K562 (cell line): Measurements from ENCODE around the gene EHBP1L1. TPM values are rescaled to one million over a fixed set of nuclear protein-coding genes. Genes with fewer than 3 reads are reported as not detected.

ENCODE experiments used
- ATAC-seq: fragments of 200-7000 bp; cut with Tn5 transposase; 3 replicates; pipeline ENCODE4 v1.9.1; 2020; ENCODE audit warnings: moderate library complexity
- BruUV-seq: library from RNA; stranded (reverse); fragments of 400-500 nt; replicated peaks from 2 replicates; lab custom pipeline; 2021; lab: Mats Ljungman, UMichigan
- CTCF ChIA-PET: fragments of 300-600 bp; formaldehyde crosslinking; extraction: SDS; loops from one replicate; lab custom pipeline; 2021; ENCODE audit warnings: low intra/inter-chr PET ratio; lab: Yijun Ruan, JAX
- POLR2A ChIA-PET: fragments of 300-600, 350-650 bp; sonication (Branson Sonifier 250); formaldehyde crosslinking; extraction: SDS; loops from one replicate; lab custom pipeline; 2021; ENCODE audit warnings: antibody characterized with exemption, inconsistent platforms; lab: Yijun Ruan, JAX
- DNase-seq, 4 experiments: peaks; one replicate each; pipeline versions ENCODE4 v3.0.0 to v3.0.0-alpha.2; 2011 to 2018; ENCODE audit warnings: low spot score in 3 of 4, mixed read lengths in 3 of 4; ENCODE audit errors: extremely low read depth in 1 of 4
- FAIRE-seq: peaks from 2 replicates; lab custom pipeline; 2011; peaks lifted over from hg19 to GRCh38; lab: Jason Lieb, UNC
- H2AFZ ChIP-seq: 2 replicates; pipeline ENCODE4 v1.6.0; 2011; ENCODE audit warnings: low read depth, low read length, control low read depth, inconsistent platforms
- H3K27ac ChIP-seq: fragments of 200-600 bp; 3 replicates; pipeline ENCODE4 v1.8.0; 2011; ENCODE audit warnings: low read depth, mild to moderate bottlenecking, control low read depth, inconsistent platforms, low read length, moderate library complexity, mixed read lengths; ENCODE audit errors: extremely low read depth
- H3K27me3 ChIP-seq, 2 experiments: fragments of 300-600 bp in 1 of 2; 2 replicates in 1 of 2; 3 replicates in 1 of 2; pipeline versions ENCODE4 v1.6.0 to v1.8.0; 2011; ENCODE audit warnings: inconsistent platforms in 2 of 2, low read length in 2 of 2, mild to moderate bottlenecking in 1 of 2, mixed read lengths in 1 of 2, moderate library complexity in 1 of 2; ENCODE audit not compliant: control insufficient read depth in 2 of 2, insufficient read depth in 2 of 2
- H3K36me3 ChIP-seq: fragments of 300-600 bp; 3 replicates; pipeline ENCODE4 v1.8.0; 2011; ENCODE audit warnings: mild to moderate bottlenecking, low read length, inconsistent platforms; ENCODE audit not compliant: control insufficient read depth, insufficient read depth
- H3K4me1 ChIP-seq, 2 experiments: fragments of 200-600 bp in 1 of 2; replicated peaks in 1 of 2; 2 replicates in 1 of 2; 3 replicates in 1 of 2; pipeline versions ENCODE4 v1.5.1 to v1.8.0; 2011; ENCODE audit warnings: inconsistent platforms in 2 of 2, low read length in 2 of 2, mild to moderate bottlenecking in 1 of 2, mixed read lengths in 1 of 2, moderate library complexity in 1 of 2; ENCODE audit not compliant: control insufficient read depth in 2 of 2, insufficient read depth in 2 of 2
- H3K4me2 ChIP-seq: 2 replicates; pipeline ENCODE4 v1.6.1; 2011; ENCODE audit warnings: low read length, control low read depth, inconsistent platforms, mixed read lengths; ENCODE audit not compliant: insufficient read depth
- H3K4me3 ChIP-seq: fragments of 200-600 bp; sonication (generic), shearing (Covaris generic); 2 replicates; pipeline ENCODE4 v1.5.1; 2016; ENCODE audit warnings: control low read depth, inconsistent platforms
- H3K79me2 ChIP-seq: fragments of 200-600 bp; 3 replicates; pipeline ENCODE4 v1.8.0; 2011; ENCODE audit warnings: low read length, inconsistent platforms; ENCODE audit not compliant: control insufficient read depth, insufficient read depth
- H3K9ac ChIP-seq, 2 experiments: 2 replicates each; pipeline versions ENCODE4 v1.6.0 to v1.6.1; 2011; ENCODE audit warnings: low read depth in 2 of 2, low read length in 2 of 2, control low read depth in 1 of 2, inconsistent platforms in 1 of 2, mild to moderate bottlenecking in 1 of 2, mixed read lengths in 1 of 2; ENCODE audit not compliant: insufficient read depth in 1 of 2
- H3K9me1 ChIP-seq: one replicate; pipeline ENCODE4 v1.6.0; 2011; ENCODE audit warnings: inconsistent platforms, mild to moderate bottlenecking, low read length, moderate library complexity; ENCODE audit not compliant: control insufficient read depth, insufficient read depth
- H3K9me3 ChIP-seq: replicated peaks from 2 replicates; pipeline ENCODE4 v1.5.1; 2011; ENCODE audit warnings: low read depth, low read length, inconsistent platforms; ENCODE audit not compliant: control insufficient read depth, insufficient read depth
- H4K20me1 ChIP-seq: replicated peaks from 2 replicates; pipeline ENCODE4 v1.6.1; 2011; ENCODE audit warnings: low read length, inconsistent platforms, mixed read lengths; ENCODE audit not compliant: control insufficient read depth, insufficient read depth
- CC2D1A ChIP-seq: fragments of 450-650 bp; IDR thresholded peaks from 2 replicates; pipeline ENCODE4 v1.6.1; 2017; ENCODE audit warnings: mild to moderate bottlenecking
- ELF1 ChIP-seq: fragments of 200-800 bp; sonication (Bioruptor generic); IDR thresholded peaks from 2 replicates; pipeline ENCODE4 v1.6.1; 2016; ENCODE audit warnings: missing genetic modification characterization, missing compliant biosample characterization
- ESRRB ChIP-seq: fragments of 250-450 bp; sonication (Bioruptor Pico); IDR thresholded peaks from 2 replicates; pipeline ENCODE4 v1.5.0; 2020; ENCODE audit warnings: mild to moderate bottlenecking, moderate library complexity, borderline replicate concordance
- FOXK2 ChIP-seq, 2 experiments: fragments of 450-650 bp; IDR thresholded peaks in 1 of 2; conservative IDR thresholded peaks in 1 of 2; 2 replicates each; pipeline ENCODE4 v1.6.1; 2016; ENCODE audit warnings: low read depth in 2 of 2, mild to moderate bottlenecking in 1 of 2
- NRF1 ChIP-seq, 2 experiments: fragments of 450-650 bp; IDR thresholded peaks in 1 of 2; conservative IDR thresholded peaks in 1 of 2; 2 replicates each; pipeline ENCODE4 v1.6.1; 2014; ENCODE audit warnings: mild to moderate bottlenecking in 2 of 2
- SMAD3 ChIP-seq: fragments of 450-650 bp; formaldehyde crosslinking; conservative IDR thresholded peaks from 2 replicates; pipeline ENCODE4 v1.4.0; 2020; ENCODE audit warnings: mild to moderate bottlenecking
- TCF7L2 ChIP-seq: fragments of 150-350 bp; IDR thresholded peaks from 2 replicates; pipeline ENCODE4 v1.6.1; 2016; ENCODE audit warnings: low read depth, mild to moderate bottlenecking, low read length, moderate library complexity
- ZBTB17 ChIP-seq: fragments of 450-650 bp; formaldehyde crosslinking; IDR thresholded peaks from 2 replicates; pipeline ENCODE4 v1.4.0; 2020; ENCODE audit warnings: mild to moderate bottlenecking
- ZNF224 ChIP-seq: sonication (generic); formaldehyde crosslinking; IDR thresholded peaks from 2 replicates; pipeline ENCODE4 v1.8.0; 2022; ENCODE audit warnings: mild to moderate bottlenecking, missing genetic modification reagents
- WGBS: fragments of 100-300 bp; shearing (Covaris generic); methylation state at CpG from one replicate; pipeline ENCODE4 v1.1.6; 2016; ENCODE audit warnings: low coverage, mixed read lengths; ENCODE audit not compliant: insufficient coverage; ENCODE audit errors: missing lambda C conversion rate; 5-methylcytosine and 5-hydroxymethylcytosine counted together
- in situ Hi-C: fragments of 300-500 bp; cut with MboI; formaldehyde crosslinking; loops from 4 replicates; pipeline ENCODE4 v1.15.0; 2018; ENCODE audit warnings: inconsistent platforms, mixed read lengths
- intact Hi-C: fragments of 100-400 bp; cut with micrococcal nuclease; formaldehyde crosslinking; loops from 2 replicates; pipeline ENCODE4 v1.14.2; 2022
- polyA plus RNA-seq, 8 experiments: library from polyadenylated mRNA; depleted of rRNA in 4 of 8; stranded (reverse) in 5 of 8; unstranded in 3 of 8; fragments of >200 nt; fragmentation: Nextera tagmentation in 2 of 8; fragmentation: Illumina TruSeq in 1 of 8; extraction: Ambion mirVana in 2 of 8; extraction: Trizol in 1 of 8; gene quantifications; 2 replicates each; pipeline versions ENCODE4 v1.2.1 to v1.2.3, GENCODE V29; 2011 to 2014; ENCODE audit warnings: inconsistent platforms in 1 of 8, missing spikeins in 1 of 8
- total RNA-seq, 7 experiments: library from RNA; depleted of rRNA in 6 of 7; stranded (reverse); fragments of >200 nt in 6 of 7; fragmentation: Illumina TruSeq in 2 of 7; extraction: Trizol in 2 of 7; gene quantifications; 2 replicates each; pipeline versions ENCODE4 v1.2.1 to v1.2.3, GENCODE V29; 2011 to 2021; ENCODE audit warnings: low replicate concordance in 1 of 7
- TF ChIP-seq, protein P1 (sequence below): fragments of 200-800 bp; sonication (Bioruptor generic); IDR thresholded peaks from 2 replicates; pipeline ENCODE4 v1.6.1; 2017; ENCODE audit warnings: missing genetic modification characterization, missing compliant biosample characterization
- TF ChIP-seq, protein P2 (sequence below): fragments of 250-450 bp; sonication (Bioruptor Pico); IDR thresholded peaks from 2 replicates; pipeline ENCODE4 v1.4.0; 2020; ENCODE audit warnings: mild to moderate bottlenecking, moderate library complexity

Gene EHBP1L1
- total and polyA plus RNA-seq, 9 of the 15 experiments (the other 6 are each of a cell fraction or from before 2014, with no cell fraction given) = 0.03 to 87.1 (median 26.3) TPM

DNA sequence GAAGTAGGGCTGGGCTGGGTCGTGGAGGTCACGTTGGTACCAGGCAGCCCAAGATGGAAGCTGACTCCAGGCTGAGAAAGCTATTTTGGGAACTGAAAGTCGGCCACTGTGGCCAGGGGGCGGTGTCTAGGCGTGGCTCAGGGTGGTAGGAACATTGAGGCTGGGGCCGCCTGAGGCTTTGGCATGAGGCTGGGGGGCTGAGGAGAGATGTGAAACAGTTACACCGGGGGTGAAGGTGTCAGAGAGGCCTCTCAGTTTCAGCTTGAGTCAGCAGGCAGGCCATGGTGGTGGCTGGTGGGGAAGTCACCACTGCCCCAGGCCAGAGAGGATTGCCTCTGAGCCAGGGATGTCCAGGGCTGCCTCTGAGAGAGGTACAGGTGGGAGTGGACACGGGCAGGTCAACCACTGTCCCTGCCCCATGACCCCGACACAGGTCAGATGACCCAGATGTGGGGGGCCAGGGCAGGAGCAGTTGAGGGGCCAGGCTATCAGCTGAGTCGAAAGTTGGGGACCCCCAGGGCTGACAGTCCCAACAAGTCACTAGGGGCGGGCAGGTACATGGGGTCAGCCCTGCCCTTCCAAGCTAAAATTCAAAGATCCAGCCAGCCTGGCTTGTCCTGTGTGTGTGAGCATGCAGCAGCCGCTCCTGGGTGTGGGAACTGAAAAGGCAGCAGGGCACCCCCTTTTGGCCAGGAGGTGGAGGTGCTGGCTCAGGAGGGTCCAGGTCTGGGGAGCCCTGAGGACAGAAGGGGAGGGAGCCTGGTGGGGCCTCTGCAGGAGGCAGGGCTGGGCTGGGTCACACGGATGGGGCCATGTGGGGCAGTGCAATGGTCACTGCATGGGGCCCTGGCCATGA lies 12.6 kb downstream of the EHBP1L1 start:
- DNase-seq (peak; percentile 66 to 84 (median 77)), ATAC-seq (peak; percentile 97), FAIRE-seq (peak; percentile 84)
- intact Hi-C loops (loop anchor here (1.0 to 5.0 kb wide), 2 partner anchors 14 to 46 kb away; no protein-coding TSS in a partner anchor), in situ Hi-C loops (no loop called here)
- Histone ChIP-seq H3K79me2 (peaks cover 3% of the 10 kb centered on the region; the same call in 1 of the 3 replicates), H3K36me3 (peaks cover 63% of the 10 kb centered on the region; the same call in 2 of the 3 replicates), H3K4me1 (peaks cover 16 to 70% of the 10 kb centered on the region in 2 experiments), H4K20me1 (0 out of 2 replicates have a peak, but pooled peaks cover 4% of the 10 kb centered on the region), H3K9me1 (peaks cover 4% of the 10 kb centered on the region), H3K9me3 (no peaks in the 10 kb centered on the region), H3K4me3 (no peak overlapping the region), H3K27me3 (no peaks in the 10 kb centered on the region), H3K27ac (peak overlapping the region; percentile 31; the same call in 1 of the 3 replicates), H2AFZ (0 out of 2 replicates have a peak overlapping the region, but pooled peaks have one; percentile 40), H3K9ac (peak overlapping the region; percentile 24 to 81; a peak in 3 of 4 replicates), H3K4me2 (no peak overlapping the region)
- POLR2A ChIA-PET = interaction anchor here (0.8 to 2.4 kb wide), 8 partner anchors 9 to 89 kb away, joined by 3 to 8 read pairs (median 4); partner anchors contain the start of genes MALAT1 and ZNRD2
- WGBS = 40% methylated on average over 12 of the region's 13 CpGs
- CTCF ChIA-PET = interaction anchor here (0.6 to 1.0 kb wide), 3 partner anchors 48 to 479 kb away, joined by 3 to 4 read pairs (median 3); no protein-coding TSS in a partner anchor
- BruUV-seq = no TSS peak
- TF ChIP-seq, protein P1, sequence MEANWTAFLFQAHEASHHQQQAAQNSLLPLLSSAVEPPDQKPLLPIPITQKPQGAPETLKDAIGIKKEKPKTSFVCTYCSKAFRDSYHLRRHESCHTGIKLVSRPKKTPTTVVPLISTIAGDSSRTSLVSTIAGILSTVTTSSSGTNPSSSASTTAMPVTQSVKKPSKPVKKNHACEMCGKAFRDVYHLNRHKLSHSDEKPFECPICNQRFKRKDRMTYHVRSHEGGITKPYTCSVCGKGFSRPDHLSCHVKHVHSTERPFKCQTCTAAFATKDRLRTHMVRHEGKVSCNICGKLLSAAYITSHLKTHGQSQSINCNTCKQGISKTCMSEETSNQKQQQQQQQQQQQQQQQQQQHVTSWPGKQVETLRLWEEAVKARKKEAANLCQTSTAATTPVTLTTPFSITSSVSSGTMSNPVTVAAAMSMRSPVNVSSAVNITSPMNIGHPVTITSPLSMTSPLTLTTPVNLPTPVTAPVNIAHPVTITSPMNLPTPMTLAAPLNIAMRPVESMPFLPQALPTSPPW = no peak
- TF ChIP-seq SMAD3 (no peak), CC2D1A (no peak), ESRRB (CRISPR knock-in tag) (no peak), FOXK2 (conservative IDR thresholded peaks at IDR 0.05 in 1 of 2, IDR thresholded peaks at IDR 0.05 in 1 of 2; ENCODE audit: low read depth in 2 of 2) (no peak), ELF1 (tag) (no peak), TCF7L2 (no peak), ZBTB17 (0 out of 2 replicates have a peak, but pooled peaks have one; percentile 13), ZNF224 (no peak), NRF1 (conservative IDR thresholded peaks at IDR 0.05 in 1 of 2, IDR thresholded peaks at IDR 0.05 in 1 of 2) (no peak)
- TF ChIP-seq, protein P2, sequence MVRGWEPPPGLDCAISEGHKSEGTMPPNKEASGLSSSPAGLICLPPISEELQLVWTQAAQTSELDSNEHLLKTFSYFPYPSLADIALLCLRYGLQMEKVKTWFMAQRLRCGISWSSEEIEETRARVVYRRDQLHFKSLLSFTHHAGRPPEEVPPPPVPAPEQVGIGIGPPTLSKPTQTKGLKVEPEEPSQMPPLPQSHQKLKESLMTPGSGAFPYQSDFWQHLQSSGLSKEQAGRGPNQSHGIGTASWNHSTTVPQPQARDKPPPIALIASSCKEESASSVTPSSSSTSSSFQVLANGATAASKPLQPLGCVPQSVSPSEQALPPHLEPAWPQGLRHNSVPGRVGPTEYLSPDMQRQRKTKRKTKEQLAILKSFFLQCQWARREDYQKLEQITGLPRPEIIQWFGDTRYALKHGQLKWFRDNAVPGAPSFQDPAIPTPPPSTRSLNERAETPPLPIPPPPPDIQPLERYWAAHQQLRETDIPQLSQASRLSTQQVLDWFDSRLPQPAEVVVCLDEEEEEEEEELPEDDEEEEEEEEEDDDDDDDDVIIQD = no peak
